Stimulated activated CD8-positive, alpha-beta memory T cell treated with anti-CD3 and anti-CD28 coated beads, Interleukin-15, amount 100 ng/mL, for 24 hours (primary cell): ENCODE data around the gene CD44.

ENCODE experiments used
- DNase-seq: peaks from one replicate; pipeline ENCODE4 v3.0.0-alpha.2; 2020; ENCODE audit warnings: low read depth

CD44 gene

GRCh38 chr11:35139722-35140282, 831 bp downstream of the CD44 start:
- no peak for DNase-seq

- DNase-seq, result no peak
Observed at GRCh38 chr11:35141071-35141470, 2.1 kb downstream of the CD44 start.

- no peak for DNase-seq
Observed at GRCh38 chr11:35141571-35141971, 2.6 kb downstream of the CD44 start.

- no peak for DNase-seq
Observed at GRCh38 chr11:35142481-35143075, 3.6 kb downstream of the CD44 start.

- no peak for DNase-seq
Observed at GRCh38 chr11:35143297-35144135, 4.5 kb downstream of the CD44 start.

GRCh38 chr11:35144136-35144741, 5.3 kb downstream of the CD44 start:
- DNase-seq, result no peak

- no peak for DNase-seq
Observed at GRCh38 chr11:35144806-35145205, 5.8 kb downstream of the CD44 start.

- DNase-seq, result no peak
Observed at GRCh38 chr11:35145271-35145670, 6.3 kb downstream of the CD44 start.

GRCh38 chr11:35146074-35146521, 7.1 kb downstream of the CD44 start:
- DNase-seq, result no peak

- DNase-seq, result no peak
Observed at GRCh38 chr11:35146711-35147110, 7.7 kb downstream of the CD44 start.

GRCh38 chr11:35147235-35147634, 8.3 kb downstream of the CD44 start:
- DNase-seq, result no peak

- DNase-seq, result no peak
Observed at GRCh38 chr11:35148163-35148837, 9.3 kb downstream of the CD44 start.

GRCh38 chr11:35150454-35150853, 11.5 kb downstream of the CD44 start:
- DNase-seq, result no peak

GRCh38 chr11:35151241-35151640, 12.3 kb downstream of the CD44 start:
- DNase-seq, result no peak

- no peak for DNase-seq
Observed at GRCh38 chr11:35151683-35152280, 12.8 kb downstream of the CD44 start.

GRCh38 chr11:35152575-35152974, 13.6 kb downstream of the CD44 start:
- no peak for DNase-seq

- DNase-seq, result no peak
Observed at GRCh38 chr11:35153280-35153679, 14.3 kb downstream of the CD44 start.

GRCh38 chr11:35154952-35155351, 16.0 kb downstream of the CD44 start:
- DNase-seq, result no peak

- no peak for DNase-seq
Observed at GRCh38 chr11:35155677-35156076, 16.7 kb downstream of the CD44 start.

- no peak for DNase-seq
Observed at GRCh38 chr11:35157814-35158700, 19.1 kb downstream of the CD44 start.
